ENCODE results near the gene DNM2.

The DNM2 gene

DNA sequence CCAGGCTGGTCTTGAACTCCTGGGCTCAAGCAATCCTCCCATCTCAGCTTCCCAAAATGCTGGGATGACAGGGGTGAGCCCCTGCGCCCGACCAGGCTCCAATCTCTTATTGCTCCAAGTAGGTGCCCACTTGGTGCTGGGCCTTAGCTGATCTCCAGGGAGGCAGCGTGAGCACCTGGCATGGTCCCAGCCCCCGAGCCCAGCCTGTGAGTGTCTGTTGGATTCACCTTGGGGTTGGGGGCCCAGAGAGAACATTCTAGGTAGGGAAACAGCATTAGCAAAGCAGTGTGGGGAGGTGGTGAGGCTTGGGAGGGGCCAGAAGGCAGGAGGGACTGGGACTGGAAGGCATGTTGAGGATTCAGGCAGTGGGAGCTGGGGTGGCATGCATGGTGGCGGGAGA, 45.5 kb downstream of the DNM2 start:
- TF ChIP-seq EZH2 (optimal IDR thresholded peaks at IDR 0.05; ENCODE audit: low read depth, low read length) (no peak), EZH2phosphoT487 (IDR thresholded peaks at IDR 0.05; ENCODE audit: low read length) (no peak)
- TF ChIP-seq, protein P1, sequence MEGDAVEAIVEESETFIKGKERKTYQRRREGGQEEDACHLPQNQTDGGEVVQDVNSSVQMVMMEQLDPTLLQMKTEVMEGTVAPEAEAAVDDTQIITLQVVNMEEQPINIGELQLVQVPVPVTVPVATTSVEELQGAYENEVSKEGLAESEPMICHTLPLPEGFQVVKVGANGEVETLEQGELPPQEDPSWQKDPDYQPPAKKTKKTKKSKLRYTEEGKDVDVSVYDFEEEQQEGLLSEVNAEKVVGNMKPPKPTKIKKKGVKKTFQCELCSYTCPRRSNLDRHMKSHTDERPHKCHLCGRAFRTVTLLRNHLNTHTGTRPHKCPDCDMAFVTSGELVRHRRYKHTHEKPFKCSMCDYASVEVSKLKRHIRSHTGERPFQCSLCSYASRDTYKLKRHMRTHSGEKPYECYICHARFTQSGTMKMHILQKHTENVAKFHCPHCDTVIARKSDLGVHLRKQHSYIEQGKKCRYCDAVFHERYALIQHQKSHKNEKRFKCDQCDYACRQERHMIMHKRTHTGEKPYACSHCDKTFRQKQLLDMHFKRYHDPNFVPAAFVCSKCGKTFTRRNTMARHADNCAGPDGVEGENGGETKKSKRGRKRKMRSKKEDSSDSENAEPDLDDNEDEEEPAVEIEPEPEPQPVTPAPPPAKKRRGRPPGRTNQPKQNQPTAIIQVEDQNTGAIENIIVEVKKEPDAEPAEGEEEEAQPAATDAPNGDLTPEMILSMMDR (IDR thresholded peaks at IDR 0.05; ENCODE audit: low read length), result no peak
- Histone ChIP-seq H3K27ac (ENCODE audit: low read length) (no peak overlapping the region), H3F3A (ENCODE audit: insufficient read depth, low read length) (peaks cover 19% of the 10 kb centered on the region), H3K9ac (ENCODE audit: low read length) (no peak overlapping the region), H4K20me1 (ENCODE audit: insufficient read depth, low read length) (no peaks in the 10 kb centered on the region), H3K4me2 (ENCODE audit: low read depth, low read length) (no peak overlapping the region), H3K79me2 (ENCODE audit: low read length) (peaks cover 69% of the 10 kb centered on the region), H3K4me1 (ENCODE audit: low read length) (peaks cover 20% of the 10 kb centered on the region), H3K9me2 (replicated peaks; ENCODE audit: insufficient read depth, low read length) (no peaks in the 10 kb centered on the region), H3K4me3 (ENCODE audit: low read length) (no peak overlapping the region), H3K9me3 (replicated peaks; ENCODE audit: insufficient read depth, low read length) (no peaks in the 10 kb centered on the region), H3K27me3 (replicated peaks; ENCODE audit: insufficient read depth, low read length) (no peaks in the 10 kb centered on the region), H3K36me3 (replicated peaks; ENCODE audit: insufficient read depth, low read length) (0 out of 2 replicates have a peak, but pooled peaks cover 8% of the 10 kb centered on the region), H2AFZ (ENCODE audit: low read length) (no peak overlapping the region)
- no peak for DNase-seq

- peaks cover 17% of the 10 kb centered on the region for H3K4me1 ChIP-seq (ENCODE audit: low read length)
- no peak overlapping the region for H3K27ac ChIP-seq (ENCODE audit: low read length)
- H3K4me2 ChIP-seq (ENCODE audit: low read depth, low read length), result no peak overlapping the region
- no peak for TF ChIP-seq EZH2phosphoT487 (IDR thresholded peaks at IDR 0.05; ENCODE audit: low read length)
- TF ChIP-seq, protein P1 (IDR thresholded peaks at IDR 0.05; ENCODE audit: low read length), result no peak
- no peak for TF ChIP-seq EZH2 (optimal IDR thresholded peaks at IDR 0.05; ENCODE audit: low read depth, low read length)
- H3K79me2 ChIP-seq (ENCODE audit: low read length), result peaks cover 70% of the 10 kb centered on the region
- H2AFZ ChIP-seq (ENCODE audit: low read length), result no peak overlapping the region
- no peaks in the 10 kb centered on the region for H3K9me2 ChIP-seq (replicated peaks; ENCODE audit: insufficient read depth, low read length)
- no peaks in the 10 kb centered on the region for H3K27me3 ChIP-seq (replicated peaks; ENCODE audit: insufficient read depth, low read length)
- H3K36me3 ChIP-seq (replicated peaks; ENCODE audit: insufficient read depth, low read length), result 0 out of 2 replicates have a peak, but pooled peaks cover 8% of the 10 kb centered on the region
- H3F3A ChIP-seq (ENCODE audit: insufficient read depth, low read length), result peaks cover 16% of the 10 kb centered on the region
- H3K9me3 ChIP-seq (replicated peaks; ENCODE audit: insufficient read depth, low read length), result no peaks in the 10 kb centered on the region
- H3K4me3 ChIP-seq (ENCODE audit: low read length), result no peak overlapping the region
- no peak overlapping the region for H3K9ac ChIP-seq (ENCODE audit: low read length)
- DNase-seq, result no peak
- H4K20me1 ChIP-seq (ENCODE audit: insufficient read depth, low read length), result no peaks in the 10 kb centered on the region
Measured at GRCh38 chr19:10763828-10764339, 46.0 kb downstream of the DNM2 start.

DNA sequence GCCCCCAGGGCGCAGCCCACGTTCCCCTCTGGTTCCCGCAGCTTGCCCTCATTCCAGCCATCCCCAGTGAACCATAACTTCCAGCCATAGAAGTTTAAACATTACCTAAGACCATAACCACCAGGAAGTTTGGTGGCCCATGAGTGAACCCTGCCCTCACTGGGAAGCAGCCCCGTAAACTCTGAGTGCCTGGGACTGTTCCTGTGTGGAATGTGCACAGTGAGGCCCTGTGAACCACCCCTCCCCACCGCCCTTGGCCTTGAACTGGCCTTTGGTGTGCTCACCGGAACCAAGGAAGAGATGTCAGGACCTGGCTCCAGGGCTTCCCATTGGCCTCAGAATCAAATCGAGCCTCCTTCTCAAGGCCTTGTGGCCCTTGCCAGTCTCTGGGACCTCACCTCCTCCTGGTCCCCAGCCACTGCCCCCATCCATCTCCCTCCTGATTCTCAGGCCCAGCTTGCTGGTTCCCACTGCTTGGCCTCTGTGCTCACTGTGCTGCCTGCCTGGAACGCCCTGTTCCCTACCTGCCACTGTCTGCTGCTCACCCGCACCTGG, 46.5 kb downstream of the DNM2 start:
- H3K9me2 ChIP-seq (replicated peaks; ENCODE audit: insufficient read depth, low read length), result no peaks in the 10 kb centered on the region
- H3K4me3 ChIP-seq (ENCODE audit: low read length), result no peak overlapping the region
- H3K36me3 ChIP-seq (replicated peaks; ENCODE audit: insufficient read depth, low read length), result 0 out of 2 replicates have a peak, but pooled peaks cover 8% of the 10 kb centered on the region
- H3F3A ChIP-seq (ENCODE audit: insufficient read depth, low read length), result peaks cover 11% of the 10 kb centered on the region
- H3K4me2 ChIP-seq (ENCODE audit: low read depth, low read length), result no peak overlapping the region
- no peaks in the 10 kb centered on the region for H3K27me3 ChIP-seq (replicated peaks; ENCODE audit: insufficient read depth, low read length)
- no peaks in the 10 kb centered on the region for H3K9me3 ChIP-seq (replicated peaks; ENCODE audit: insufficient read depth, low read length)
- no peak overlapping the region for H2AFZ ChIP-seq (ENCODE audit: low read length)
- H4K20me1 ChIP-seq (ENCODE audit: insufficient read depth, low read length), result no peaks in the 10 kb centered on the region
- no peak overlapping the region for H3K9ac ChIP-seq (ENCODE audit: low read length)
- peaks cover 73% of the 10 kb centered on the region for H3K79me2 ChIP-seq (ENCODE audit: low read length)
- no peak overlapping the region for H3K27ac ChIP-seq (ENCODE audit: low read length)
- H3K4me1 ChIP-seq (ENCODE audit: low read length), result peaks cover 12% of the 10 kb centered on the region
- no peak for DNase-seq
- TF ChIP-seq, protein P1 (IDR thresholded peaks at IDR 0.05; ENCODE audit: low read length), result no peak
- no peak for TF ChIP-seq EZH2phosphoT487 (IDR thresholded peaks at IDR 0.05; ENCODE audit: low read length)
- TF ChIP-seq EZH2 (optimal IDR thresholded peaks at IDR 0.05; ENCODE audit: low read depth, low read length), result no peak
